Stimulated activated CD8-positive, alpha-beta memory T cell treated with anti-CD3 and anti-CD28 coated beads, Interleukin-4, amount 100 ng/mL, for 24 hours (primary cell): ENCODE results near the gene WDFY1.
A peak's percentile ranks its signal among the peaks of the same experiment; 100 is the strongest.
"Not testable (repeated sequence)": the region's sequence is repeated elsewhere in the genome, so short reads cannot be mapped to it uniquely, and the experiment has no call there.

ENCODE experiments used
- DNase-seq: peaks from one replicate; pipeline ENCODE4 v3.0.0-alpha.2; 2020; ENCODE audit warnings: low read depth

The WDFY1 gene

GRCh38 chr2:223957092-223957851 is 12.1 kb upstream of the WDFY1 start, which contains the start of gene MRPL44:
Gene MRPL44, plus strand, starts transcription at chr2:223957463. Its CDS starts 10 bp downstream, at chr2:223957473.
- DNase-seq = peak; percentile 93

DNA sequence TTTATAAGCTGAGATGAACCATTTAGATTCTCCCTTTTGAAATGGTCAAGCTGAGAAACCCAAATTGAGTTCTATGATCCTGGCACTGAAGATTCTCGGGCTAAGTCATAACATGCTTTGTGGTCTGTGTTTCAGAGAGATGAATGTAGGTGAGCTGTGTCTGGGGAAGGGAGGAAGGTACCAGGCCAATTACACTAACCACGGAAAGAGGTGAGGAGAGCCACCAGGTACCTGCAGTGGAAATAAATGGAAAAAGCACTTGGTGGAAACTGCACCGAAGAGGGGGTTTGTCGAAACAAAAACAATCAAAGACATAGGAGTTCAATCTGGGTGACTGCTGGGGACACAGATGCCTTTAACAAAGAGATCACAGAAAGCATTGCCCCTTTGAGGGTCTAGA is 11.2 kb upstream of the WDFY1 start:
- no peak for DNase-seq

GRCh38 chr2:223954401-223954800 is 9.3 kb upstream of the WDFY1 start:
- DNase-seq = no peak

- no peak for DNase-seq
Measured at GRCh38 chr2:223952280-223952968, 7.3 kb upstream of the WDFY1 start.

DNA sequence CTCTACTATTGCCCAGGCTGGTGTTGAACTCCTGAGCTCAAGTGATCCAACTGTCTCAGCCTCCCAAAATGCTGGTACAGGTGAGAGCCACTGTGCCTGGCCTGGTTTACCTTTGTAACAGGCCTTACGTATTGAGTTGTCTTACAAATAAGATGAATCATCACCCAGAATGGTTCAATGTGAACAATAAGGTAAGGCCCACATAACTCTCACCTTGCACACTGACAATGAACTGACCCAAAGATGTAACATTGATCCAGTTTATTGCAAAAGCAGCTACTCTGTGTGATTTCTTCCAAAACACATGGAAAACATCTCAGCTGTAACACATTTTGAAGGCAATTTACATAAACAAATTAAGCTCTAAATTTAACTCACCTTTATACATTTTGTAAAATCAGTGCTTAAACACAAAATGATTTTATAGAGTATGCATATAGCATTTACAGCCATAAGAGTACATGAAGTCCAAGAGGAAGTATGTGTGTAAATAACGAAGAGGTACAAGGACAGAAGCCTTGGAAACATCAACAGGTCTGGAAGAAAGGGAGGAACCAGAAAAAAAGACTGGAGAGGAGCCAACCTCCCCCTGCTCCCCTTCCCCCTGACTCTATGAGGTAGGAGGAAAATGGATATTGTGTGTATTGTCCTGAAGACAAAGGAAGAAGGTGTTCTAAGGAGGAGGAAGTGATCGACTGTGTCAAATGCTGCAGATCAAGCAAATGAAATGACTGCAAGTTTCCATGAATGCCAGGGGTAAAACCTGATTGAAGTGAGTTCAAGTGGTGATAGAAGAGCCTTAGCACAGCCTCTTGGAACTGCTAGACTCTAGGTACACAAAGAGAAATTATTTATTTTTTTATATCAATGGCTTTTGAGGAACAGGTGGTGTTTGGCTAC is 5.6 kb upstream of the WDFY1 start:
- DNase-seq = no peak

- DNase-seq = no peak
Measured at GRCh38 chr2:223949241-223949840, 4.2 kb upstream of the WDFY1 start.

DNA sequence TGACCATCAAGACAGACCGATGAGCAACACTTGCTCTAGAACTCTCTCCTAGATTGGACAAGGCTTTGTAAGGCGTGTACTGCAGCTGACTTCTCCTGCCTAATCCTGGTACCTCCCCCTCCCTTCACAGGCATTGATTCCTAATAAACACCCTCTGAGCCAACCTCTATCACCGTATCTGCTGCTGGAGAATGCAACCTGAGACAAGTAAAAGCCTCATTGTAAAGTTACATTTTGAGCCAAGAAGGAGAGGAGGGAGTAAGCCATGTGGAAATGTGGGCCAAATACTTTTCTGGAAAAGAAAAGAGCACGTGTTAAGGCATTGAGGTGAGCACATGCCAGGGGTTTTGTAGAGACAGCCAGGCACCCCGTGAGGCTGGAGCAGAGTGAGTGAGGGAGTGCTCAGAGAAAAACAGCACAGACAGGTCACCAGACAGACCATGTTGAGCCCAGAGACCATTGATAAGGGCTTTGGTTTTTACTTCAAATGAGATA is 2.6 kb upstream of the WDFY1 start:
- no peak for DNase-seq

DNA sequence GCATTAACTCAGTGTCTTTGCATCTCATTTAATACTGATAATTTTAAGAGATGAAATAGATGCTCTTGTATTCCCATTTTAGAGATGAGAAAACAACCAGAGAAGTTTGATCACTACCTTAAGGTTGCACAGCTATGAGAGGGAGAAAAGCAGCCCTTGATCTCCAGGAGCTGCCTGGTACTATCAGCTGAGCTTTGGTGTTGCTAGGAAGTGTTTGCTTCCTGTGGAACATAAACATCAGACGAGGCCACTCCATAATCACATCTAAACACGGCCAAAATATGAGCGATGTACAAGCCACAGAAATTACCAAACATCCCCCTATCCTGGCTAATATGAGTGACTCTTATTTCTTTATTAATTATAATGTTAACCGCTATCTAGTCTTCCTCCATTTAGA is 620 bp upstream of the WDFY1 start:
- DNase-seq = no peak

DNA sequence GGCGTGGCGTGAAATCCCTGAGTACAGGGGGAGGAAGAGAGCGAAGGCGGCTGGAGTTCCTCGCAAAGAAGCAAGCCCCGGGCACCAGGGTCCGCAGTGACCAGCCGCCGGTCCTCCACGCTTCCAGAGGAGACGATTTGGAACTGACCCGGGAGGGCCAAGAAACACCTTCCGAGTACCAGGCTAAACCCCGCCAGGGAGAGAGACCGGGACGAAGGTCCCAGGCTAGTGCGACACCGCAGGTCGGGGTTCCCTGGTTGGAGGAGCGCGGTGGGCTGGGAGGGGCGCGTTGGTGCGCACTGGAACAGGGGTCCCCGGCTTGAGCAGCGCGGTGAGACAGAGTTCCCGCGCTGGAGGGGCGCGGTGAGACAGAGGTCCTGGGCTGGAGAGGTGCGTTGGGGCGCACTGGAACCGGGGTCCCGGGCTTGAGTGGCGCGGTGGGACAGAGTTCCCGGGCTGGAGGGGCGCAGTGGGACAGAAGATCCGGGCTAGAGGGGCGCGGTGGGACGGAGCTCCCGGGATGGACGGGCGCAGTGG is 901 bp downstream of the WDFY1 start:
- DNase-seq = no peak

GRCh38 chr2:223943561-223944008 is 1.6 kb downstream of the WDFY1 start:
- no peak for DNase-seq

DNA sequence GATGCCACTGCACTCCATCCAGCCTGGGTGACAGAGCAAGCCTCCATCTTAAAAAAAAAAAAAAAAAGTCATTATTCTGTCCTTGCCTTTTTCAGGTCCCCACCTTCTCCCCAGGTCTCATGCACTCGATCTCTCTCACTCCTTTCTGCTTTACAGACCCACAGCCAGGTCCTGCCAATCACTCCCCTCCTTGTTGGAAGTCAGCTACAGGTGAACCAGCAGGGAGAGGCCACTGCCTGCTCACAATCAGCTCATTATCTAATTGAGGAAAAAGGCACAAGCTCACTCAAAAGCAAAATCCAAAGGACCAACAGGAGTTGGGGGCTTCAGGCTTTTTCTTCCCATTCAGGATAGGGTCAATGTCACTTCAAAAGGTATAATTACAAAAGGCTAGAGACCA is 2.0 kb downstream of the WDFY1 start:
- DNase-seq = no peak

- DNase-seq = peak; percentile 52
Measured at GRCh38 chr2:223941579-223942277, 3.4 kb downstream of the WDFY1 start.

DNA sequence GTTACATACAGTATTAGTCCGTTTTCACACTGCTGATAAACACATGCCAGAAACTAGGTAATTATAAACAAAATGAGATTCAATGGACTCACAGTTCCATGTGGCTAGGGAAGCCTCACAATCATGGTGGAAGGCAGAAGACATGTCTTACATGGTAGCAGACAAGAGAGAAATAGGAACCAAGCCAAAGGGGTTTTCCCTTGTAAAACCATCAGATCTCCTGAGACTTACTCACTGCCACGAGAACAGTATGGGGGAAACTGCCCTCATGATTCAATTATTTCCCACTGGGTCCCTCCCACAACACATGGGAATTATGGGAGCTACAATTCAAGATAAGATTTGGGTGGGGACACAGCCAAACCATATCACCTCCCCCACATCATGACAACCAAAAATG is 5.7 kb downstream of the WDFY1 start:
- DNase-seq = not testable (repeated sequence)

- DNase-seq = no peak
Measured at GRCh38 chr2:223937535-223937934, 7.6 kb downstream of the WDFY1 start.

DNA sequence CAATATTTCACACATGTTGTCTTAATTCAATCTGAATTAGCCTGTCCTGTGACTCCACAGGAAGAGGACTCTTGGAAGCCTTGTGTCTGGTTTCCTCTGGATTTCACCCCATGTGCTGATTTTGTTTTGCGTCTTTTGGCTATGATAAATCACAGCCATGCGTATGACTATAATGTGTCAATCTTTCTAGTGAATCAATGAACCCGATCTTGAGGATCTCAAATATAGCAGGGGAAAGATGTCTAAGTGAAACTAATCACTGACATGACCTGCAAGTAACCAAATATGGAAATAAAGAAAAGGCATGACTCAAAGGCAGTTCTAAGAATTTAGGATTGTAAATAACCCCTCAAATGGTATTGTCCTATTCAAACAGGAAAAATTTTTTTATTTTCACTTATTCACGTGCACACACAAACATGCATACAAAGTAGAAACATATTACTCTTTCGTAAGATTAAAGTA is 8.2 kb downstream of the WDFY1 start:
- no peak for DNase-seq

DNA sequence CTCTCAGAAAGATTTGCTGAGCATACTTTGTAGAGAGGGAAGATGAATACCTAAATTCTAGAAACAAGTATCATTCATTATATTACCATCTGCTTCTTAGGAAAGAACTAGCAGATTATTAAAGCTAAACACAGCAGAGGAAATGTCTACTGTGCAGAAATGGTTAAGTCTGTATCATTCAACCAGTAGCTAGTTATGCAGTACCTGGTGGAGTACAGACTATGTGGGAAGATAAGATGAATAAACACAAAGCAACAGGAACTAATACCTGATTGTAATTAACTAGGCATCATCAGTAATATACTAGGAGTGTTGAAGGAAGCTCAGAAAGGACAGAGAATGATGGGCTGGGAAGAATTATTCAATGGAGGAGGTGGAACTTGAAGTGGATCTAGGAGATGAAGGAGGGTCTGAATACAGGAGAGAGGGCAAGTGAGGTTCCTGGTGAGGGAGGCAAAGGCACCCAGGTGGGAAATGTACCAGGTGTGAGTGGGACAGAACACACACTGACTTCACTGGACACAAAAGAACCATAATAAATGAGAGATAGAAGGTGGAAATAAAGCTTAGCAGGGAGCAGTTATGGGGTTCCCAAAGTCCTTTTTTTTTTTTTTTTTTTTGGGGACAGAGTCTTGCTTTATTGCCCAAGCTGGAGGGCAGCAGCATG is 9.5 kb downstream of the WDFY1 start:
- no peak for DNase-seq

DNA sequence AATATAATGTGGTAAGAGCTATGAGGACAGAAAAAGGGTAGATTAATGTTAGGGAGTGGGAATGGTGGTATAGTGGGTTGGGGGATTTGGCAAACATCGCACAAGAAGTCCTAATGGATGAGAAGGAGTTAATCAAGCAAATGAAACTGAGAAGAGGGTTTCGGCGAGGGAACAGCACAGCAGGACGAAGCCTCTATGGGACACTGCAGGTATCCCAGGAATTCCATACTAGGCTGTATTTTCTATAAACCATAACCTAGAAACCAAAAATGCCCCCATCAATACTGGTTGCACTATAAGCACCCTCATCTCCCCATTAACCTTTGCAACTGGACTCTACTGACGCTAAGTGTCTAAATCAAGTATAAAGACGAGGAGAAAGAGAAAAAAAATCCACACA is 10.3 kb downstream of the WDFY1 start:
- DNase-seq = no peak

GRCh38 chr2:223932816-223933800 is 12.0 kb downstream of the WDFY1 start:
- no peak for DNase-seq
